Central memory CD8-positive, alpha-beta T cell (primary cell): Measurements from ENCODE around the gene PTER.

ENCODE experiments used
- ATAC-seq: fragments of 150-1000 bp; cut with Tn5 transposase; replicated peaks from 2 replicates; pipeline ENCODE4 v1.10.0; 2022; ENCODE audit warnings: mild to moderate bottlenecking, moderate FRiP score, moderate number of reproducible peaks; ENCODE audit not compliant: poor library complexity, severe bottlenecking; ENCODE audit errors: extremely low read depth
- DNase-seq, 2 donors: peaks; one replicate each; pipeline ENCODE4 v3.0.0; 2021; ENCODE audit warnings: low spot score in 2 of 2
- H3K27ac Mint-ChIP-seq: one replicate; pipeline ENCODE4 v1.8.0; 2022; ENCODE audit warnings: low read depth, mild to moderate bottlenecking, moderate library complexity, mixed read lengths
- H3K27me3 Mint-ChIP-seq: one replicate; pipeline ENCODE4 v1.8.0; 2022; ENCODE audit warnings: mixed read lengths
- H3K36me3 Mint-ChIP-seq: one replicate; pipeline ENCODE4 v1.8.0; 2022; ENCODE audit warnings: mild to moderate bottlenecking, moderate library complexity, mixed read lengths; ENCODE audit not compliant: insufficient read depth
- H3K4me1 Mint-ChIP-seq: one replicate; pipeline ENCODE4 v1.8.0; 2022; ENCODE audit warnings: mixed read lengths
- H3K4me3 Mint-ChIP-seq: one replicate; pipeline ENCODE4 v1.8.0; 2022; ENCODE audit warnings: mild to moderate bottlenecking, moderate library complexity, mixed read lengths
- H3K9me3 Mint-ChIP-seq: one replicate; pipeline ENCODE4 v1.8.0; 2022; ENCODE audit warnings: mixed read lengths

The PTER gene

GRCh38 chr10:16436758-16437539 is at the start of gene PTER:
PTER (plus strand) TSS chr10:16437010; CDS start chr10:16484385, 47,375 bp downstream.
- peak within 1 kb of the TSS; percentile 92 for H3K27ac Mint-ChIP-seq
- no peaks in the 10 kb centered on the region for H3K9me3 Mint-ChIP-seq
- ATAC-seq = peak; percentile 93
- peaks cover 41% of the 10 kb centered on the region for H3K4me1 Mint-ChIP-seq
- H3K36me3 Mint-ChIP-seq = peaks cover 10% of the 10 kb centered on the region
- H3K27me3 Mint-ChIP-seq = no peaks in the 10 kb centered on the region
- DNase-seq = peak; percentile 93 to 98
- H3K4me3 Mint-ChIP-seq = peak within 1 kb of the TSS; percentile 85

GRCh38 chr10:16392531-16393069 is 44.2 kb upstream of the PTER start:
- Mint-ChIP-seq H3K36me3 (no peaks in the 10 kb centered on the region), H3K4me3 (no peak overlapping the region), H3K27ac (no peak overlapping the region), H3K27me3 (peaks cover 24% of the 10 kb centered on the region), H3K9me3 (no peaks in the 10 kb centered on the region), H3K4me1 (no peaks in the 10 kb centered on the region)
- ATAC-seq (no peak), DNase-seq (no peak)

GRCh38 chr10:16393271-16393858 is 43.4 kb upstream of the PTER start:
- peaks cover 26% of the 10 kb centered on the region for H3K27me3 Mint-ChIP-seq
- ATAC-seq = no peak
- no peak for DNase-seq
- no peaks in the 10 kb centered on the region for H3K4me1 Mint-ChIP-seq
- no peak overlapping the region for H3K27ac Mint-ChIP-seq
- no peaks in the 10 kb centered on the region for H3K9me3 Mint-ChIP-seq
- H3K36me3 Mint-ChIP-seq = no peaks in the 10 kb centered on the region
- no peak overlapping the region for H3K4me3 Mint-ChIP-seq

DNA sequence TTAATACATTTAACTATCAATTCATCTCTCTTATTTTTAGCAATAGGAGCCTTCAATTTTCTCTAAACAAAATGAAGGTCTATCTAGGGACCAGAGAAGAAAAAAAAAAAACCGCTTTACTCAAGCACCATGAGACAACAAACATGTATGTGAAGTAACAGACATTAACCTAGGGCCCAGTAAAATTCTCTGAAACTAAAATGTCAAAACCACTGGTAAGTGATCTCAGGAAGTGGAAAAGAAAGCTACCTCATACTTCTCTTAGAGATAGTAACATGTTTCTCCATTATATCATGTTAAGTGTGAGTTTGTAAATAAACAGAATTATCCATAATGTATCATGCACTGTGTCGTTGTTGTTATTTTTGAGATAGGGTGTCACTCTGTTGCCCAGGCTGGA is 35.4 kb upstream of the PTER start:
- ATAC-seq = no peak
- Mint-ChIP-seq H3K4me3 (no peak overlapping the region), H3K27me3 (peaks cover 40% of the 10 kb centered on the region), H3K4me1 (no peaks in the 10 kb centered on the region), H3K27ac (no peak overlapping the region), H3K36me3 (no peaks in the 10 kb centered on the region), H3K9me3 (no peaks in the 10 kb centered on the region)
- DNase-seq = no peak

DNA sequence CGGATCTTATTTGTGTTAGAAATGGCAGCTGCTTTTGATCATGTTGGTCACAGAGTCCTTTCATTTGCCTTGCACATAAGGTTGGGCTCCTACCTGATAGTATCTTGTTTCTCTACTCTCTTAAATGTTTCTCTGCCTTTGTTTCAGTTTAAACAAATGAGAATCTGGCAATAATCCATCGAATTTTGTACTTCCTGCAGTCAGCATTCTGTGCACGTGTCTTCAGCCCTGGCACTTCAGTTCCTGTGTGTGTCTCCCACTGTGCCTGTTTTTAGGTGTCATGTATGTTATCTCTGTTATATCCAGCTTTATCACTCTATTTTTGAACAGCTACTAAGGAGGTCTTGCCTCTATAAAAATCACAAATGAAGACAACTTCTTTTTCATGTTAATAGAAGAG is 28.4 kb upstream of the PTER start:
- H3K4me1 Mint-ChIP-seq = peaks cover 5% of the 10 kb centered on the region
- DNase-seq = no peak
- no peak for ATAC-seq
- no peak overlapping the region for H3K27ac Mint-ChIP-seq
- no peaks in the 10 kb centered on the region for H3K36me3 Mint-ChIP-seq
- H3K27me3 Mint-ChIP-seq = peaks cover 40% of the 10 kb centered on the region
- H3K9me3 Mint-ChIP-seq = no peaks in the 10 kb centered on the region
- no peak overlapping the region for H3K4me3 Mint-ChIP-seq

DNA sequence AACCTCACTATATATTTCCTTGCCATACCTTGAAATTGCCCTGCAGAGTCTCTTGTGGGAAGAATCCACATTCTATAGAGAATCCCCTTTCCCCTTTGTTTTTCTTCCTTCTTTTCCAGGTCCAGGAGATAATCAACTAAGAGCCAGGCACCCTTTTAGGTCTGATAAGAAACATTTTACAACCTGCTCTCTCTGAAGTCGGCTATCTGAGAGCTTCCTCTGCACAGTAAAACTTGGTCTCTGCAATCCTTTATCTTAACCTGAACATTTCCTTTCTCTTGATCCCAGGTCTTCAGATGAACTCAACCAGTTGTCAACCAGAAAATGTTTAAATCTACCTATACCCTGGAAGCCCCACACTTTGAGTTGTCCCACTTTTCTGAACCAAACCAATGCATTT is 19.5 kb upstream of the PTER start:
- ATAC-seq (no peak), DNase-seq (no peak)
- peaks cover 2% of the 10 kb centered on the region for H3K36me3 Mint-ChIP-seq
- H3K27me3 Mint-ChIP-seq = peaks cover 39% of the 10 kb centered on the region
- H3K4me3 Mint-ChIP-seq = no peak overlapping the region
- no peak overlapping the region for H3K27ac Mint-ChIP-seq
- H3K4me1 Mint-ChIP-seq = no peaks in the 10 kb centered on the region
- H3K9me3 Mint-ChIP-seq = no peaks in the 10 kb centered on the region

GRCh38 chr10:16423599-16423998 is 13.2 kb upstream of the PTER start:
- H3K27me3 Mint-ChIP-seq = peaks cover 31% of the 10 kb centered on the region
- peaks cover 2% of the 10 kb centered on the region for H3K36me3 Mint-ChIP-seq
- ATAC-seq = no peak
- H3K4me1 Mint-ChIP-seq = no peaks in the 10 kb centered on the region
- no peak for DNase-seq
- H3K4me3 Mint-ChIP-seq = no peak overlapping the region
- no peak overlapping the region for H3K27ac Mint-ChIP-seq
- peaks cover 5% of the 10 kb centered on the region for H3K9me3 Mint-ChIP-seq

DNA sequence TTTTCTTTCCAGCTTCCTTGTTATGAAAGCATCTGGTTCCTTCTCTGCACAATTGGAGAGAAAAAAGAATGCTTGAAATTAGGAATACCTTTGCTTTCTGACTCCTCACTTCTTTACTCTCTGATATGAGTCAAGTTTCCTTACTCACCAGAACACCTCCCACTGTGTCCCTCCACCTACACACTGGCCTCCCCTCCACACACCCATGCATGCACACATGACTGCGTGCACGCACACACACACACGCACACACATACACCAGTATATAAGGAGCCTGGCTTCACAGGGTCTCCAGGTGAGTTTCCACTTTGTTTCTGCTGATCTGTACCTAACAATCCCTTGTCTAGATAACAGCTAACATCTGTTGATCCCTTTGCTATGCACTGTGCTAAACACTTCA is 11.4 kb upstream of the PTER start:
- peaks cover 17% of the 10 kb centered on the region for H3K27me3 Mint-ChIP-seq
- no peak for DNase-seq
- peaks cover 2% of the 10 kb centered on the region for H3K36me3 Mint-ChIP-seq
- no peak for ATAC-seq
- H3K27ac Mint-ChIP-seq = no peak overlapping the region
- H3K4me1 Mint-ChIP-seq = no peaks in the 10 kb centered on the region
- H3K4me3 Mint-ChIP-seq = no peak overlapping the region
- H3K9me3 Mint-ChIP-seq = peaks cover 5% of the 10 kb centered on the region

GRCh38 chr10:16429539-16429938 is 7.3 kb upstream of the PTER start:
- Mint-ChIP-seq H3K9me3 (peaks cover 5% of the 10 kb centered on the region), H3K27me3 (no peaks in the 10 kb centered on the region), H3K27ac (no peak overlapping the region), H3K4me1 (no peaks in the 10 kb centered on the region), H3K36me3 (peaks cover 2% of the 10 kb centered on the region), H3K4me3 (no peak overlapping the region)
- DNase-seq = no peak
- ATAC-seq = no peak

- peak; percentile 23 for ATAC-seq
- Mint-ChIP-seq H3K27me3 (no peaks in the 10 kb centered on the region), H3K4me3 (peak overlapping the region; percentile 85), H3K4me1 (peaks cover 36% of the 10 kb centered on the region), H3K27ac (peak overlapping the region; percentile 92), H3K9me3 (no peaks in the 10 kb centered on the region), H3K36me3 (peaks cover 10% of the 10 kb centered on the region)
- peak in 1 of 2 donors; percentile 13 for DNase-seq
Observed at GRCh38 chr10:16436367-16436757, 448 bp upstream of the PTER start.

- no peaks in the 10 kb centered on the region for H3K9me3 Mint-ChIP-seq
- H3K4me1 Mint-ChIP-seq = peaks cover 43% of the 10 kb centered on the region
- H3K27ac Mint-ChIP-seq = peak overlapping the region; percentile 92
- peaks cover 10% of the 10 kb centered on the region for H3K36me3 Mint-ChIP-seq
- no peak for DNase-seq
- no peaks in the 10 kb centered on the region for H3K27me3 Mint-ChIP-seq
- peak overlapping the region; percentile 85 for H3K4me3 Mint-ChIP-seq
- no peak for ATAC-seq
Observed at GRCh38 chr10:16437540-16437894, 707 bp downstream of the PTER start.

DNA sequence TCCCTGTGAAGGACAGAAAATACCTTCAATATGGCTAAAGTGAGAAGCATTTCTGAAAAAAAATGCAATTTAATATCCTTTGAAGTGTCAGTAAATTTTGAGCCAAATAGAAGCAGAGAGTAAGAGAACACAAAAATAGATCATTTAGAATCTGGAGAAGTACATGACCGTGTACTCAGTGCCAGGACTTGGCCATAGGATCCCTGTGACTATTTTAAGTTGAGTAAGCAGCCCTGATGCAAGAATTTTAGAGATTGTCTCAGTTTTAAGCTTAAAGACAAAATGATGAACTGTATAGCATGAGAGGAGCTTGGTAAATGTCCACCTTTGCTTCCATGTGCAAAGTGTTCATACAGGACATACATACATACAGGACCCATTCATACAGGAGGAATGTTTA is 2.5 kb downstream of the PTER start:
- DNase-seq (no peak), ATAC-seq (no peak)
- peaks cover 51% of the 10 kb centered on the region for H3K4me1 Mint-ChIP-seq
- H3K9me3 Mint-ChIP-seq = no peaks in the 10 kb centered on the region
- peaks cover 13% of the 10 kb centered on the region for H3K36me3 Mint-ChIP-seq
- peak overlapping the region; percentile 9 for H3K4me3 Mint-ChIP-seq
- H3K27ac Mint-ChIP-seq = peak overlapping the region; percentile 19
- H3K27me3 Mint-ChIP-seq = no peaks in the 10 kb centered on the region
